H1 (cell line): Measurements from ENCODE around the gene ZNF556.

Experiments used
- EP300 ChIP-seq, 2 experiments: IDR thresholded peaks; 1 replicate in 1 of 2; 2 replicates in 1 of 2; pipeline ENCODE4 v1.6.1; 2011 to 2012; ENCODE audit warnings: low read depth in 2 of 2, low read length in 2 of 2, mild to moderate bottlenecking in 2 of 2, borderline replicate concordance in 1 of 2, inconsistent platforms in 1 of 2, moderate library complexity in 1 of 2
- HDAC2 ChIP-seq, 2 experiments: fragments of 300-600 bp in 1 of 2; sonication (generic) in 1 of 2; IDR thresholded peaks; 2 replicates each; pipeline ENCODE4 v1.6.1; 2011 to 2012; ENCODE audit warnings: low read depth in 2 of 2, low read length in 2 of 2, mild to moderate bottlenecking in 2 of 2, moderate library complexity in 2 of 2, borderline replicate concordance in 1 of 2, inconsistent platforms in 1 of 2
- HDAC6 ChIP-seq: IDR thresholded peaks from one replicate; pipeline ENCODE4 v1.7.1; 2012; ENCODE audit warnings: low read depth, mild to moderate bottlenecking, inconsistent platforms, low read length, moderate library complexity
- NANOG ChIP-seq: IDR thresholded peaks from 2 replicates; pipeline ENCODE4 v1.6.1; 2011; ENCODE audit warnings: low read length, low read depth, mild to moderate bottlenecking, inconsistent platforms; ENCODE audit not compliant: insufficient read depth, poor library complexity, severe bottlenecking
- POLR2A ChIP-seq, 2 experiments: IDR thresholded peaks; 1 replicate in 1 of 2; 2 replicates in 1 of 2; pipeline ENCODE4 v1.6.1; 2011; ENCODE audit warnings: low read depth in 2 of 2, low read length in 2 of 2, mild to moderate bottlenecking in 2 of 2; ENCODE audit errors: control extremely low read depth in 1 of 2
- RNF2 ChIP-seq: fragments of 200-900, 300-1000 bp; sonication (generic); IDR thresholded peaks from 2 replicates; pipeline ENCODE4 v1.7.1; 2016; ENCODE audit warnings: borderline replicate concordance, low read depth, mild to moderate bottlenecking, antibody characterized with exemption, low read length; ENCODE audit not compliant: poor library complexity, severe bottlenecking; ENCODE audit errors: missing control alignments
- TCF12 ChIP-seq: IDR thresholded peaks from 2 replicates; pipeline ENCODE4 v1.6.1; 2011; ENCODE audit warnings: low read depth, mild to moderate bottlenecking, low read length
- TF ChIP-seq, protein P1 (sequence below), 3 experiments: IDR thresholded peaks; 1 replicate in 2 of 3; 2 replicates in 1 of 3; pipeline versions ENCODE4 v1.5.1 to v1.6.1; 2011; ENCODE audit warnings: low read length in 3 of 3, mild to moderate bottlenecking in 3 of 3, inconsistent platforms in 2 of 3, low read depth in 1 of 3, moderate library complexity in 1 of 3; ENCODE audit not compliant: insufficient read depth in 1 of 3; ENCODE audit errors: control extremely low read depth in 1 of 3
- TF ChIP-seq, protein P2 (sequence below): IDR thresholded peaks from 2 replicates; pipeline ENCODE4 v1.6.1; 2012; ENCODE audit warnings: inconsistent platforms

DNA sequence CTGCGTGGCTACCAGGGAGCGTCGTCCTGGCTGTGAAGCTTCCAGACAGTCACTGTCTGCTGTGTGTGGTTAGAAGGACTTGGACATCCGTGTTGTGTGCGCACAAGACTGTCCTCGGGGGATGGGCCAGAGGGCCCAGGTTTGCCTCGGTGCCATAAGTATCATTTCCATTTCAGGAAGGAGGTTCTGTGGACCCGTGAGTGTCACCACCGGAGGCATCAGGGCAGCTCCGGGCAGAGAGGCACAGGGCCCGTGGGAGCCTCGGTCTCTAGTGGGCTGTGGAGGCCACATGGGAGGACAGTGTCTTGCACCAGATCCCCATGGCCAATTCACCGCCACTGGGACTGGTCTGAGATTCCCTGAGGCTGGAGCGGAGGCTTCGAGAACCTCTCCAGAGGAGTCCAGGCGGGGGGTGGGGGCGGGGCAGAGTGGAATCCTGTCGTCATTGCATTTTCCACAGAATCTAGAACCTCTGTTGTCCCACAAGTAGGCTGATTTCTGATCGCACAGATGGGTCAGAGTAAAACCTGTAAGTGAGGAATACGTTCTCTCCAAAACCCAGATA, 39.6 kb downstream of the ZNF556 start:
- TF ChIP-seq, protein P1, sequence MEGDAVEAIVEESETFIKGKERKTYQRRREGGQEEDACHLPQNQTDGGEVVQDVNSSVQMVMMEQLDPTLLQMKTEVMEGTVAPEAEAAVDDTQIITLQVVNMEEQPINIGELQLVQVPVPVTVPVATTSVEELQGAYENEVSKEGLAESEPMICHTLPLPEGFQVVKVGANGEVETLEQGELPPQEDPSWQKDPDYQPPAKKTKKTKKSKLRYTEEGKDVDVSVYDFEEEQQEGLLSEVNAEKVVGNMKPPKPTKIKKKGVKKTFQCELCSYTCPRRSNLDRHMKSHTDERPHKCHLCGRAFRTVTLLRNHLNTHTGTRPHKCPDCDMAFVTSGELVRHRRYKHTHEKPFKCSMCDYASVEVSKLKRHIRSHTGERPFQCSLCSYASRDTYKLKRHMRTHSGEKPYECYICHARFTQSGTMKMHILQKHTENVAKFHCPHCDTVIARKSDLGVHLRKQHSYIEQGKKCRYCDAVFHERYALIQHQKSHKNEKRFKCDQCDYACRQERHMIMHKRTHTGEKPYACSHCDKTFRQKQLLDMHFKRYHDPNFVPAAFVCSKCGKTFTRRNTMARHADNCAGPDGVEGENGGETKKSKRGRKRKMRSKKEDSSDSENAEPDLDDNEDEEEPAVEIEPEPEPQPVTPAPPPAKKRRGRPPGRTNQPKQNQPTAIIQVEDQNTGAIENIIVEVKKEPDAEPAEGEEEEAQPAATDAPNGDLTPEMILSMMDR (IDR thresholded peaks at IDR 0.05; ENCODE audit: control extremely low read depth in 1 of 3, insufficient read depth in 1 of 3, low read depth in 1 of 3, low read length in 3 of 3), result no peak
- TF ChIP-seq RNF2, result no peak
- no peak for TF ChIP-seq HDAC6
- no peak for TF ChIP-seq TCF12
- TF ChIP-seq, protein P2, sequence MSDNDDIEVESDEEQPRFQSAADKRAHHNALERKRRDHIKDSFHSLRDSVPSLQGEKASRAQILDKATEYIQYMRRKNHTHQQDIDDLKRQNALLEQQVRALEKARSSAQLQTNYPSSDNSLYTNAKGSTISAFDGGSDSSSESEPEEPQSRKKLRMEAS, result no peak
- no peak for TF ChIP-seq POLR2A (IDR thresholded peaks at IDR 0.05; ENCODE audit: control extremely low read depth in 1 of 2, low read depth in 2 of 2, low read length in 2 of 2)
- no peak for TF ChIP-seq EP300 (IDR thresholded peaks at IDR 0.05; ENCODE audit: borderline replicate concordance in 1 of 2, low read depth in 2 of 2, low read length in 2 of 2)
- TF ChIP-seq NANOG, result no peak
- no peak for TF ChIP-seq HDAC2 (IDR thresholded peaks at IDR 0.05; ENCODE audit: borderline replicate concordance in 1 of 2, low read depth in 2 of 2, low read length in 2 of 2)
